Retinal pigment epithelial cell (primary cell): ENCODE measurements around the gene METTL8.

Experiments
- DNase-seq: peaks from one replicate; pipeline ENCODE4 v3.0.0-alpha.2; 2010; ENCODE audit warnings: low read depth
- H3K4me3 ChIP-seq: 2 replicates; pipeline ENCODE4 v1.5.1; 2011; ENCODE audit warnings: mild to moderate bottlenecking, low read length, control low read depth, moderate library complexity
- CTCF ChIP-seq: conservative IDR thresholded peaks from 2 replicates; pipeline ENCODE4 v1.5.1; 2011; ENCODE audit warnings: low read depth, low read length, control low read depth, inconsistent platforms

Gene METTL8

GRCh38 chr2:171411791-171412483 is 21.9 kb downstream of the METTL8 start:
- no peak for TF ChIP-seq CTCF
- DNase-seq = no peak
- H3K4me3 ChIP-seq = no peak overlapping the region

GRCh38 chr2:171411214-171411613 is 22.6 kb downstream of the METTL8 start:
- TF ChIP-seq CTCF = no peak
- no peak overlapping the region for H3K4me3 ChIP-seq
- no peak for DNase-seq

GRCh38 chr2:171410624-171411023 is 23.2 kb downstream of the METTL8 start:
- no peak for DNase-seq
- no peak for TF ChIP-seq CTCF
- no peak overlapping the region for H3K4me3 ChIP-seq

DNA sequence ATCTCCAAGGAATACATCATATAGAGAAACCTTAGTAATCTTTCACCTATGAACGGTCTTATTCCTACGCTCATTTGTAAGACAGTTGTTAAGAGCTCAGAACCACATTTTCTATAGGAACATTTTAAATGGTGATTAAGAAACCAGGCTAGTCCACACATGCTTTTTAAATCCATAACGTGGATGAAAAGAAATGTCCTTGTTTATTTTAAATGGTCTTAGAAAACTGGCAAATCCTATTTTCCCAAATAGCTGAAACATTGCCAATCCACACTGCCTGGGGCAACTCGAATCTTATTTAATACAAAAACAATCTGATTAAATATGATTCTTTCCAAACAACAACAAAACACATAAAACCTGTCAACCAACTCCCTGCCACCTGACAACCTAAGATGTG is 23.7 kb downstream of the METTL8 start:
- no peak for TF ChIP-seq CTCF
- H3K4me3 ChIP-seq = no peak overlapping the region
- DNase-seq = no peak

GRCh38 chr2:171409436-171409971 is 24.3 kb downstream of the METTL8 start:
- no peak for DNase-seq
- no peak overlapping the region for H3K4me3 ChIP-seq
- no peak for TF ChIP-seq CTCF

DNA sequence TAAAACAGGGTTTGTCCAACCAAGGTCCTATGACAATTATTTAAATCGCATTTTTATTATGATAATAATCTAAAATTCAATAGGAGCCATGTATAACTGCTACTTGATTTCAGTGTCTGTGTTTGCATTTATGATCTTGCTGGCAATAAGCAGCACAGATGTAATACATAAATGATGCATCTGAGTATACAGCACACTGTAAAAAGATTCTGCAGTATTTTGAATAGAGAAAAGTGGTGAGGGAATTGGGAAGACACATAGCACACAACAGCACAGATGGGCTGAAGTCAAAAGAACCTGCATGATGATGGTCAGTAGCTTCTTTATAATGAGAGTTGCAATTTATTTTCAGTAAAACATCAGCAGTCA is 26.1 kb downstream of the METTL8 start:
- no peak for TF ChIP-seq CTCF
- H3K4me3 ChIP-seq = no peak overlapping the region
- DNase-seq = no peak

- TF ChIP-seq CTCF = no peak
- H3K4me3 ChIP-seq = no peak overlapping the region
- DNase-seq = no peak
Observed at GRCh38 chr2:171407030-171407675, 26.6 kb downstream of the METTL8 start.
